Heart left ventricle (tissue), 13 donors: Measurements from ENCODE around the gene SUPT3H.

Experiments
- CTCF ChIP-seq, 12 donors: fragments of 200-600 bp; sonication (generic) in 4 of 12; IDR thresholded peaks; one replicate each; pipeline versions ENCODE4 v1.5.0 to v1.8.0; 2018 to 2022; ENCODE audit warnings: antibody characterized with exemption in 12 of 12, mild to moderate bottlenecking in 5 of 12
- POLR2A ChIP-seq, 2 donors: fragments of 450-650 bp; IDR thresholded peaks; one replicate each; pipeline ENCODE4 v1.6.1; 2017; ENCODE audit warnings: antibody characterized with exemption in 2 of 2, mild to moderate bottlenecking in 2 of 2, moderate library complexity in 2 of 2
- donor health status: ischemic (EF 13 %, LVEDD 7.1; RV severe dilation, severe dysfunction).
- donor health status: DM: no; HTN: yes; CAD: no.
- donor health status: DM: no; HTN: no; CAD: no.
- donor health status: ischemic (EF 25% LVEDD 6.9; RV normal size, moderate dysfunction).
- donor health status: ischemic (EF 25% LVEDD 5.7; RV mildly dilated, moderate dysfunction).
- donor health status: ischemic (EF 35%, LVEDD 5.7; RV mildly dilated, moderate dysfunction).
- donor health status: nonischemic (EF 11% LVEDD 7.7; RV severe dilation, severe dysfunction).
- donor health status: DM: yes; HTN: yes; CAD: no.
- donor health status: PGD.
- donor health status: ischemic (EF 29% LVEDD 5.4; RV normal size, mild dysfunction).
- donor health status: nonischemic (EF 23%, LVEDD 6.1; RV moderate dilation, normal function).

- TF ChIP-seq CTCF (IDR thresholded peaks at IDR 0.05) (no peak), POLR2A (IDR thresholded peaks at IDR 0.05) (no peak)
These were observed 510.0 kb downstream of the SUPT3H start for GRCh38 chr6:44867571-44868334.
